Fibroblast of lung (primary cell): Measurements from ENCODE around the gene AFG3L2.

ENCODE experiments used
- EZH2 ChIP-seq: IDR thresholded peaks from 2 replicates; pipeline ENCODE4 v1.5.1; 2012; ENCODE audit warnings: low read length, control low read depth, mild to moderate bottlenecking; ENCODE audit errors: missing control alignments
- TF ChIP-seq, protein P1 (sequence below), 2 donors: IDR thresholded peaks in 1 of 2; conservative IDR thresholded peaks in 1 of 2; 1 replicate in 1 of 2; 2 replicates in 1 of 2; pipeline ENCODE4 v1.5.1; 2011 to 2012; ENCODE audit warnings: low read length in 2 of 2, control low read depth in 1 of 2, inconsistent platforms in 1 of 2, low read depth in 1 of 2, mild to moderate bottlenecking in 1 of 2

DNA sequence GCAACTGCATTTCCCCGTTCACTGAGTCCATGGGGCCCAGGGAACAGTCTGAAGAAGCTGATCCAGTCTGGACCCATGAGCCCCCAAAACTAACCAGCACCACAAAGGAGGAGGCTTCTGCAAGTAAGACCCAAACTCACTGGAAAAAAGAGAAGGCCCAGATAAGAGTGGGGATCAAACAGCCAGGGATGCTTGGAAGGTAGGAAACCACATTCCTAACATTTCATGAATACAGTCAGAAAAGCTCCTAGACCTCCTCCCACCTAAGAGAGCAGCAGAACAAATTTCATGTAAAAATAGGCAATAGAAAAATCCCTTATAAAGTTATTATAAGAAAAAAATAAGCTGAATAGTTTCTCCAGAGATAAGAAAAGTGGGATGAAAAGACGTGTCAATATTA lies 38.6 kb downstream of the AFG3L2 start:
- TF ChIP-seq, protein P1, sequence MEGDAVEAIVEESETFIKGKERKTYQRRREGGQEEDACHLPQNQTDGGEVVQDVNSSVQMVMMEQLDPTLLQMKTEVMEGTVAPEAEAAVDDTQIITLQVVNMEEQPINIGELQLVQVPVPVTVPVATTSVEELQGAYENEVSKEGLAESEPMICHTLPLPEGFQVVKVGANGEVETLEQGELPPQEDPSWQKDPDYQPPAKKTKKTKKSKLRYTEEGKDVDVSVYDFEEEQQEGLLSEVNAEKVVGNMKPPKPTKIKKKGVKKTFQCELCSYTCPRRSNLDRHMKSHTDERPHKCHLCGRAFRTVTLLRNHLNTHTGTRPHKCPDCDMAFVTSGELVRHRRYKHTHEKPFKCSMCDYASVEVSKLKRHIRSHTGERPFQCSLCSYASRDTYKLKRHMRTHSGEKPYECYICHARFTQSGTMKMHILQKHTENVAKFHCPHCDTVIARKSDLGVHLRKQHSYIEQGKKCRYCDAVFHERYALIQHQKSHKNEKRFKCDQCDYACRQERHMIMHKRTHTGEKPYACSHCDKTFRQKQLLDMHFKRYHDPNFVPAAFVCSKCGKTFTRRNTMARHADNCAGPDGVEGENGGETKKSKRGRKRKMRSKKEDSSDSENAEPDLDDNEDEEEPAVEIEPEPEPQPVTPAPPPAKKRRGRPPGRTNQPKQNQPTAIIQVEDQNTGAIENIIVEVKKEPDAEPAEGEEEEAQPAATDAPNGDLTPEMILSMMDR (conservative IDR thresholded peaks at IDR 0.05 in 1 of 2, IDR thresholded peaks at IDR 0.05 in 1 of 2; ENCODE audit: low read depth in 1 of 2, low read length in 2 of 2), result no peak
- no peak for TF ChIP-seq EZH2
